Measurements from ENCODE around the gene LSM11.

Gene LSM11

GRCh38 chr5:157735991-157736390, 7.5 kb upstream of the LSM11 start:
- DNase-seq: no peak

- no peak for DNase-seq
These were observed 3.9 kb upstream of the LSM11 start for GRCh38 chr5:157739388-157740228.

GRCh38 chr5:157740229-157740610, 3.3 kb upstream of the LSM11 start:
- DNase-seq: peak; percentile 46 to 56

GRCh38 chr5:157741131-157741530, 2.4 kb upstream of the LSM11 start:
- DNase-seq: no peak

- peak in 1 of 2 experiments; percentile 16 for DNase-seq
These were observed 819 bp downstream of the LSM11 start for GRCh38 chr5:157744051-157745011.

- no peak for DNase-seq
These were observed 1.5 kb downstream of the LSM11 start for GRCh38 chr5:157745041-157745456.

GRCh38 chr5:157747173-157747740, 3.7 kb downstream of the LSM11 start:
- no peak for DNase-seq

- no peak for DNase-seq
These were observed 4.5 kb downstream of the LSM11 start for GRCh38 chr5:157747766-157748700.

GRCh38 chr5:157748760-157749461, 5.4 kb downstream of the LSM11 start:
- DNase-seq: no peak

- no peak for DNase-seq
These were observed 5.9 kb downstream of the LSM11 start for GRCh38 chr5:157749462-157749799.

- DNase-seq: no peak
These were observed 6.8 kb downstream of the LSM11 start for GRCh38 chr5:157750320-157750719.

GRCh38 chr5:157756122-157756521, 12.6 kb downstream of the LSM11 start:
- DNase-seq: no peak

- no peak for DNase-seq
These were observed 15.2 kb downstream of the LSM11 start for GRCh38 chr5:157758706-157759105.

GRCh38 chr5:157761690-157762621, 18.4 kb downstream of the LSM11 start:
- peak; percentile 86 to 90 for DNase-seq

- no peak for DNase-seq
These were observed 21.0 kb downstream of the LSM11 start for GRCh38 chr5:157764531-157764930.

- no peak for DNase-seq
These were observed 22.9 kb downstream of the LSM11 start for GRCh38 chr5:157766442-157766841.

GRCh38 chr5:157766902-157767301, 23.4 kb downstream of the LSM11 start:
- DNase-seq: no peak

GRCh38 chr5:157767689-157768088, 24.2 kb downstream of the LSM11 start:
- DNase-seq: no peak

GRCh38 chr5:157770665-157771064, 27.2 kb downstream of the LSM11 start:
- DNase-seq: no peak

GRCh38 chr5:157772127-157772526, 28.6 kb downstream of the LSM11 start:
- DNase-seq: no peak
